ENCODE results near the gene UCN2.

The UCN2 gene

DNA sequence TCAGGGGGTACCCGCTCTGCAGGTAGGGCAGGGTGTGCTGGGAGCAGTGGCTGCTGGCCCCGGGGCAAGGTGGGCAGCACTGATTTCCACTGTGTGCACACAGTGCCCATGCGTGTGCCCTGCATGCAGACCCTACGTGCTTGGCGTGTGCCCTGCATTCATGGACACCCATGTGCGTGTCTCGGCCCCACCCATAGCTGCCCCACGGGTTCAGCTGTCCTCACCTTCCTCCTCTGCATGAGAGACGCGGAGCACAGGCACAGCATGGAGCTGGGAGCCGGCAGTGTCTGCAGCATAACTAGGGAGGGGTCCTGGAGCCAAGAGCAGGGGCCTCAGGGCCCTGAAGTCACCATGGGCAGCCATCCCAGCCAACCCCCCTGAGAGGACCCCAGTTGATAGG, 1.6 kb upstream of the UCN2 start:
- no peaks in the 10 kb centered on the region for H3K27me3 ChIP-seq (ENCODE audit: insufficient read depth, low read length, poor library complexity, severe bottlenecking)

DNA sequence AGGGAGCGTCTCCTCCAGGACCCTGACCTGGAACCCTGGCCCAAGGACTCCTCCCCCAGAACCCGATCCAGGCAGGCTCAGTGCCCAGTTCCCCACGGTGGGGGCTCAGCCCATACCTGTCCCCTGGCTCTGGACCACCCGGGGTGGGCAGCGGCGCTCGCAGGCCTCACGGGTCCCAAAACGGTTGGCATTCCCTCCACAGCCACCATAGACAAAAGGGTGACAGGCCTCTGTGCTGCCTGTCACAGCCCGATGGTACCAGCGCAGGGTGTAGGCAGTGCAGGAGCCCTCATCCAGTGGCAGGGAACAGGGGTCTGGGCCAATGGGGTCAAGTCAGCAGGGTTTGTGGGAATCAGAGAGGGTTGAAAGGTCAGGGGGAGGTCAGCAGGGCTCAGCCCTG, 1.1 kb upstream of the UCN2 start:
- H3K9ac ChIP-seq (ENCODE audit: low read depth, low read length, poor library complexity, severe bottlenecking), result no peak overlapping the region

More for the DNA sequence above, 1.6 kb upstream of the UCN2 start:
- no peaks in the 10 kb centered on the region for H3F3A ChIP-seq (ENCODE audit: low read depth)
- no peak overlapping the region for H3K4me3 ChIP-seq (ENCODE audit: low read length, poor library complexity, severe bottlenecking)
- no peak overlapping the region for H2AFZ ChIP-seq (ENCODE audit: low read length)
- no peaks in the 10 kb centered on the region for H3K79me2 ChIP-seq (ENCODE audit: insufficient read depth, low read length)
- H3K4me2 ChIP-seq (ENCODE audit: low read depth, low read length, poor library complexity, severe bottlenecking), result no peak overlapping the region
- H4K20me1 ChIP-seq (ENCODE audit: insufficient read depth, low read length, poor library complexity, severe bottlenecking), result no peaks in the 10 kb centered on the region
- no peak overlapping the region for H3K9ac ChIP-seq (ENCODE audit: low read depth, low read length, poor library complexity, severe bottlenecking)
- H3K9me3 ChIP-seq (ENCODE audit: insufficient read depth, low read depth, low read length), result no peaks in the 10 kb centered on the region
- peaks cover 32% of the 10 kb centered on the region for H3K4me1 ChIP-seq (ENCODE audit: insufficient read depth, low read length, poor library complexity, severe bottlenecking)
- no peaks in the 10 kb centered on the region for H3K9me2 ChIP-seq (replicated peaks; ENCODE audit: low read depth, low read length)
- no peaks in the 10 kb centered on the region for H3K36me3 ChIP-seq (ENCODE audit: insufficient read depth, low read length)
- TF ChIP-seq EZH2phosphoT487 (IDR thresholded peaks at IDR 0.05; ENCODE audit: borderline replicate concordance), result no peak
- TF ChIP-seq, protein P1, sequence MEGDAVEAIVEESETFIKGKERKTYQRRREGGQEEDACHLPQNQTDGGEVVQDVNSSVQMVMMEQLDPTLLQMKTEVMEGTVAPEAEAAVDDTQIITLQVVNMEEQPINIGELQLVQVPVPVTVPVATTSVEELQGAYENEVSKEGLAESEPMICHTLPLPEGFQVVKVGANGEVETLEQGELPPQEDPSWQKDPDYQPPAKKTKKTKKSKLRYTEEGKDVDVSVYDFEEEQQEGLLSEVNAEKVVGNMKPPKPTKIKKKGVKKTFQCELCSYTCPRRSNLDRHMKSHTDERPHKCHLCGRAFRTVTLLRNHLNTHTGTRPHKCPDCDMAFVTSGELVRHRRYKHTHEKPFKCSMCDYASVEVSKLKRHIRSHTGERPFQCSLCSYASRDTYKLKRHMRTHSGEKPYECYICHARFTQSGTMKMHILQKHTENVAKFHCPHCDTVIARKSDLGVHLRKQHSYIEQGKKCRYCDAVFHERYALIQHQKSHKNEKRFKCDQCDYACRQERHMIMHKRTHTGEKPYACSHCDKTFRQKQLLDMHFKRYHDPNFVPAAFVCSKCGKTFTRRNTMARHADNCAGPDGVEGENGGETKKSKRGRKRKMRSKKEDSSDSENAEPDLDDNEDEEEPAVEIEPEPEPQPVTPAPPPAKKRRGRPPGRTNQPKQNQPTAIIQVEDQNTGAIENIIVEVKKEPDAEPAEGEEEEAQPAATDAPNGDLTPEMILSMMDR (conservative IDR thresholded peaks at IDR 0.05; ENCODE audit: low read length), result no peak

DNA sequence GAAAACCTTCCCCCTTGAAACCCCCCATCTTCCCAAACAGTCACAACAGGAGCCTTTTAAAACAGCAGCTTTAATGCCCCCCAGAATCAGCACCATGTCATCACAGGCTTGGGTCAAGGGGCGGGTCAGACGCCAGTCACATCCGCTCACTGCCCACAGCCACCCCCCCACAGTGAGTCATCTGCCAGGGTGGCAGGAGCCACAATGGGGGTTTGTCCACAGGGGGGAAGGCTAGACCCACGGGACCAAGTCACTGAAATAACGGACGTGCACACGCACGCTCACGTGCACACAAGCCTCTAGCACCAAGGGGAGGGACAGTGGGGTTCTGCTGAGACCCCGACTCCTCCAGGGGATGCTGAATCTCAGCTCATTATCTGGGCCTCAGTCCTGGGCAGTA, 441 bp upstream of the UCN2 start:
- H3K27me3 ChIP-seq (ENCODE audit: insufficient read depth, low read length, poor library complexity, severe bottlenecking), result no peaks in the 10 kb centered on the region
- H3K4me3 ChIP-seq (ENCODE audit: low read length, poor library complexity, severe bottlenecking), result no peak overlapping the region
- H3K36me3 ChIP-seq (ENCODE audit: insufficient read depth, low read length), result no peaks in the 10 kb centered on the region
- no peaks in the 10 kb centered on the region for H3K9me3 ChIP-seq (ENCODE audit: insufficient read depth, low read depth, low read length)
- H3K4me2 ChIP-seq (ENCODE audit: low read depth, low read length, poor library complexity, severe bottlenecking), result no peak overlapping the region
- H3K9me2 ChIP-seq (replicated peaks; ENCODE audit: low read depth, low read length), result no peaks in the 10 kb centered on the region
- no peaks in the 10 kb centered on the region for H3F3A ChIP-seq (ENCODE audit: low read depth)
- H3K79me2 ChIP-seq (ENCODE audit: insufficient read depth, low read length), result no peaks in the 10 kb centered on the region
- H3K4me1 ChIP-seq (ENCODE audit: insufficient read depth, low read length, poor library complexity, severe bottlenecking), result peaks cover 43% of the 10 kb centered on the region
- H4K20me1 ChIP-seq (ENCODE audit: insufficient read depth, low read length, poor library complexity, severe bottlenecking), result no peaks in the 10 kb centered on the region
- TF ChIP-seq, protein P1 (conservative IDR thresholded peaks at IDR 0.05; ENCODE audit: low read length), result no peak
- peak overlapping the region; percentile 13 for H3K9ac ChIP-seq (ENCODE audit: low read depth, low read length, poor library complexity, severe bottlenecking)
- no peak overlapping the region for H2AFZ ChIP-seq (ENCODE audit: low read length)

More for the DNA sequence above, 1.1 kb upstream of the UCN2 start:
- H3F3A ChIP-seq (ENCODE audit: low read depth), result no peaks in the 10 kb centered on the region
- no peaks in the 10 kb centered on the region for H3K27me3 ChIP-seq (ENCODE audit: insufficient read depth, low read length, poor library complexity, severe bottlenecking)
- H3K4me1 ChIP-seq (ENCODE audit: insufficient read depth, low read length, poor library complexity, severe bottlenecking), result peaks cover 37% of the 10 kb centered on the region
- no peak overlapping the region for H3K4me2 ChIP-seq (ENCODE audit: low read depth, low read length, poor library complexity, severe bottlenecking)
- H3K9me3 ChIP-seq (ENCODE audit: insufficient read depth, low read depth, low read length), result no peaks in the 10 kb centered on the region
- no peaks in the 10 kb centered on the region for H3K9me2 ChIP-seq (replicated peaks; ENCODE audit: low read depth, low read length)
- TF ChIP-seq, protein P1 (conservative IDR thresholded peaks at IDR 0.05; ENCODE audit: low read length), result no peak
- no peak for TF ChIP-seq EZH2phosphoT487 (IDR thresholded peaks at IDR 0.05; ENCODE audit: borderline replicate concordance)
- no peaks in the 10 kb centered on the region for H4K20me1 ChIP-seq (ENCODE audit: insufficient read depth, low read length, poor library complexity, severe bottlenecking)
- no peak overlapping the region for H3K4me3 ChIP-seq (ENCODE audit: low read length, poor library complexity, severe bottlenecking)
- H3K36me3 ChIP-seq (ENCODE audit: insufficient read depth, low read length), result no peaks in the 10 kb centered on the region
- H3K79me2 ChIP-seq (ENCODE audit: insufficient read depth, low read length), result no peaks in the 10 kb centered on the region
- H2AFZ ChIP-seq (ENCODE audit: low read length), result no peak overlapping the region
